ENCODE results near the gene COG5.

DNA sequence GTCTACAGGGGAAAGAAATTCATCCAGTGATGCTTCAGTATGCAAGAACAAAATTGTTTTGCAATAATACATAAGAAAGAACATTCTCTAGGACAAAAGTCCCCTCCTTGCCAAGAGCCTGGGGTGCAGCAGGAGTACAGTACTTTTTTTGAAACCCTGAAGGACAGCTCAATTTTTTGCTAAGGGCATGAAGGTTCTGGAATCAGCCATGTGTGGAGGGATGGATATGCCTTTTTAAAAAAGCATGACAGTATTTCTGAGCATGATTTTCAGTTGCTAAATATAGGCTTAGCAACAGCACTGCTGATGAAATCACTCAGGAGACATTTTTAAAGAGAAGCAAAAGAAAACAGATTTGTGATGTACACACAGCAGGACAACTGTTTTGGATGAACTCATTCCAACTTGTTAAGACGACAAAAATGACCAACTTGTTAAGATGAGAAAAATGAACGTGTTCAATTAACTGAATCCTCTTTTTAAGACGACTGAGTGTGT lies 355.6 kb downstream of the COG5 start:
- TF ChIP-seq, protein P1, sequence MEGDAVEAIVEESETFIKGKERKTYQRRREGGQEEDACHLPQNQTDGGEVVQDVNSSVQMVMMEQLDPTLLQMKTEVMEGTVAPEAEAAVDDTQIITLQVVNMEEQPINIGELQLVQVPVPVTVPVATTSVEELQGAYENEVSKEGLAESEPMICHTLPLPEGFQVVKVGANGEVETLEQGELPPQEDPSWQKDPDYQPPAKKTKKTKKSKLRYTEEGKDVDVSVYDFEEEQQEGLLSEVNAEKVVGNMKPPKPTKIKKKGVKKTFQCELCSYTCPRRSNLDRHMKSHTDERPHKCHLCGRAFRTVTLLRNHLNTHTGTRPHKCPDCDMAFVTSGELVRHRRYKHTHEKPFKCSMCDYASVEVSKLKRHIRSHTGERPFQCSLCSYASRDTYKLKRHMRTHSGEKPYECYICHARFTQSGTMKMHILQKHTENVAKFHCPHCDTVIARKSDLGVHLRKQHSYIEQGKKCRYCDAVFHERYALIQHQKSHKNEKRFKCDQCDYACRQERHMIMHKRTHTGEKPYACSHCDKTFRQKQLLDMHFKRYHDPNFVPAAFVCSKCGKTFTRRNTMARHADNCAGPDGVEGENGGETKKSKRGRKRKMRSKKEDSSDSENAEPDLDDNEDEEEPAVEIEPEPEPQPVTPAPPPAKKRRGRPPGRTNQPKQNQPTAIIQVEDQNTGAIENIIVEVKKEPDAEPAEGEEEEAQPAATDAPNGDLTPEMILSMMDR (IDR thresholded peaks at IDR 0.05), result no peak
- TF ChIP-seq POLR2A (IDR thresholded peaks at IDR 0.05), result no peak
